Chondrocyte (in vitro differentiated cells): ENCODE results near the gene DUSP6. TPM values are rescaled to one million over a fixed set of nuclear protein-coding genes. Genes with fewer than 3 reads are reported as not detected.

Experiments
- DNase-seq: peaks from one replicate; pipeline ENCODE4 v3.0.0; 2021; ENCODE audit warnings: mixed read lengths, low spot score
- H3K27ac Mint-ChIP-seq: one replicate; pipeline ENCODE4 v1.8.0; 2021; ENCODE audit warnings: mild to moderate bottlenecking, moderate library complexity, mixed read lengths; ENCODE audit not compliant: unreplicated experiment
- H3K27me3 Mint-ChIP-seq: 2 replicates; pipeline ENCODE4 v1.8.0; 2021; ENCODE audit warnings: low read depth, mixed read lengths
- H3K36me3 Mint-ChIP-seq: 2 replicates; pipeline ENCODE4 v1.8.0; 2021; ENCODE audit warnings: low read depth, mixed read lengths
- H3K4me1 Mint-ChIP-seq: 2 replicates; pipeline ENCODE4 v1.8.0; 2021; ENCODE audit warnings: low read depth, mild to moderate bottlenecking, mixed read lengths
- H3K4me3 Mint-ChIP-seq: one replicate; pipeline ENCODE4 v1.8.0; 2021; ENCODE audit warnings: mild to moderate bottlenecking, moderate library complexity, mixed read lengths; ENCODE audit not compliant: unreplicated experiment
- H3K9me3 Mint-ChIP-seq: 2 replicates; pipeline ENCODE4 v1.8.0; 2021; ENCODE audit warnings: low read depth, mixed read lengths
- total RNA-seq: library from RNA; stranded (reverse); gene quantifications from 3 replicates; pipeline ENCODE4 v1.2.1, GENCODE V29; 2021
- TF ChIP-seq, protein P1 (sequence below): fragments of 200-600 bp; sonication (generic); IDR thresholded peaks from 2 replicates; pipeline ENCODE4 v1.5.0; 2021; ENCODE audit warnings: antibody characterized with exemption, mild to moderate bottlenecking, moderate library complexity

The DUSP6 gene
- total RNA-seq, 1 donor from 2014 or later = 8.3 TPM

- H3K27ac Mint-ChIP-seq = no peak overlapping the region
- peaks cover 4% of the 10 kb centered on the region for H3K4me1 Mint-ChIP-seq
- H3K9me3 Mint-ChIP-seq = peaks cover 12% of the 10 kb centered on the region
- no peaks in the 10 kb centered on the region for H3K36me3 Mint-ChIP-seq
- TF ChIP-seq, protein P1, sequence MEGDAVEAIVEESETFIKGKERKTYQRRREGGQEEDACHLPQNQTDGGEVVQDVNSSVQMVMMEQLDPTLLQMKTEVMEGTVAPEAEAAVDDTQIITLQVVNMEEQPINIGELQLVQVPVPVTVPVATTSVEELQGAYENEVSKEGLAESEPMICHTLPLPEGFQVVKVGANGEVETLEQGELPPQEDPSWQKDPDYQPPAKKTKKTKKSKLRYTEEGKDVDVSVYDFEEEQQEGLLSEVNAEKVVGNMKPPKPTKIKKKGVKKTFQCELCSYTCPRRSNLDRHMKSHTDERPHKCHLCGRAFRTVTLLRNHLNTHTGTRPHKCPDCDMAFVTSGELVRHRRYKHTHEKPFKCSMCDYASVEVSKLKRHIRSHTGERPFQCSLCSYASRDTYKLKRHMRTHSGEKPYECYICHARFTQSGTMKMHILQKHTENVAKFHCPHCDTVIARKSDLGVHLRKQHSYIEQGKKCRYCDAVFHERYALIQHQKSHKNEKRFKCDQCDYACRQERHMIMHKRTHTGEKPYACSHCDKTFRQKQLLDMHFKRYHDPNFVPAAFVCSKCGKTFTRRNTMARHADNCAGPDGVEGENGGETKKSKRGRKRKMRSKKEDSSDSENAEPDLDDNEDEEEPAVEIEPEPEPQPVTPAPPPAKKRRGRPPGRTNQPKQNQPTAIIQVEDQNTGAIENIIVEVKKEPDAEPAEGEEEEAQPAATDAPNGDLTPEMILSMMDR = no peak
- no peak for DNase-seq
- no peaks in the 10 kb centered on the region for H3K27me3 Mint-ChIP-seq
- no peak overlapping the region for H3K4me3 Mint-ChIP-seq
Measured at GRCh38 chr12:89299931-89300330, 52.4 kb downstream of the DUSP6 start.

- Mint-ChIP-seq H3K27me3 (no peaks in the 10 kb centered on the region), H3K9me3 (peaks cover 12% of the 10 kb centered on the region), H3K36me3 (no peaks in the 10 kb centered on the region), H3K27ac (no peak overlapping the region), H3K4me1 (no peaks in the 10 kb centered on the region), H3K4me3 (no peak overlapping the region)
- TF ChIP-seq, protein P1 = no peak
- no peak for DNase-seq
Measured at GRCh38 chr12:89299417-89299816, 52.9 kb downstream of the DUSP6 start.

Other genes with a start within 250 kb of the DUSP6 start
- 3.6 to 4.9 TPM (median 3.9 TPM) in 3 replicates for gene GALNT4, start 172.3 kb upstream of the DUSP6 start, total RNA-seq
- gene POC1B, start 173.5 kb upstream of the DUSP6 start, total RNA-seq = 10.4 to 12.2 TPM (median 11.0 TPM) in 3 replicates